HEK293 (cell line): Measurements from ENCODE around the gene ELAVL3.

Experiments
- CTCF ChIA-PET: fragments of 350-600 bp; formaldehyde crosslinking; extraction: SDS; loops from one replicate; lab custom pipeline; 2021; ENCODE audit warnings: antibody characterized with exemption; lab: Yijun Ruan, JAX
- POLR2A ChIA-PET: fragments of 300-600 bp; formaldehyde crosslinking; extraction: SDS; loops from one replicate; lab custom pipeline; 2020; ENCODE audit warnings: antibody characterized with exemption, inconsistent platforms; lab: Yijun Ruan, JAX
- H3K27ac ChIP-seq: fragments of 200-500 bp; sonication (Bioruptor generic); 2 replicates; pipeline ENCODE4 v1.5.1; 2014; ENCODE audit warnings: low read depth, low read length, control low read depth, inconsistent platforms; ENCODE audit errors: extremely low read depth
- H3K36me3 ChIP-seq, 2 experiments: fragments of 200-500 bp in 1 of 2; sonication (Bioruptor generic) in 1 of 2; 1 replicate in 1 of 2; 2 replicates in 1 of 2; pipeline ENCODE4 v1.5.1; 2014 to 2017; ENCODE audit warnings: inconsistent platforms in 2 of 2, low read length in 2 of 2; ENCODE audit not compliant: control insufficient read depth in 2 of 2, insufficient read depth in 1 of 2
- H3K4me1 ChIP-seq: fragments of 200-500 bp; sonication (Bioruptor generic); 2 replicates; pipeline ENCODE4 v1.5.1; 2014; ENCODE audit warnings: mild to moderate bottlenecking, low read length, inconsistent platforms; ENCODE audit not compliant: control insufficient read depth, insufficient read depth
- H3K4me3 ChIP-seq: 2 replicates; pipeline ENCODE4 v1.5.1; 2011; ENCODE audit warnings: low read depth, mild to moderate bottlenecking, control low read depth, low read length, moderate library complexity
- H3K9me3 ChIP-seq: fragments of 200-500 bp; sonication (Bioruptor generic); 2 replicates; pipeline ENCODE4 v1.5.1; 2014; ENCODE audit warnings: low read depth, low read length, inconsistent platforms; ENCODE audit not compliant: control insufficient read depth, insufficient read depth
- SCRT1 ChIP-seq: fragments of 450-650 bp; formaldehyde crosslinking; IDR thresholded peaks from 2 replicates; pipeline ENCODE4 v1.5.1; 2016; ENCODE audit warnings: missing biosample characterization, missing genetic modification characterization, borderline replicate concordance
- SETDB1 ChIP-seq: IDR thresholded peaks from one replicate; pipeline ENCODE4 v1.6.1; 2017; ENCODE audit warnings: mild to moderate bottlenecking, low read length, moderate library complexity, mixed read lengths; ENCODE audit not compliant: insufficient read length
- TRIM28 ChIP-seq: IDR thresholded peaks from 2 replicates; pipeline ENCODE4 v1.6.1; 2011; ENCODE audit warnings: low read length, control low read depth, borderline replicate concordance
- WT1 ChIP-seq: fragments of 450-650 bp; formaldehyde crosslinking; IDR thresholded peaks from 2 replicates; pipeline ENCODE4 v1.5.1; 2016; ENCODE audit warnings: missing biosample characterization, missing genetic modification characterization
- ZBTB1 ChIP-seq: fragments of 450-650 bp; formaldehyde crosslinking; IDR thresholded peaks from 2 replicates; pipeline ENCODE4 v1.5.1; 2016; ENCODE audit warnings: missing biosample characterization, missing genetic modification characterization
- ZFHX2 ChIP-seq: fragments of 450-650 bp; formaldehyde crosslinking; conservative IDR thresholded peaks from 2 replicates; pipeline ENCODE4 v1.5.1; 2016; ENCODE audit warnings: missing biosample characterization, missing genetic modification characterization
- ZNF112 ChIP-seq: fragments of 450-650 bp; formaldehyde crosslinking; IDR thresholded peaks from 2 replicates; pipeline ENCODE4 v1.5.0; 2017; ENCODE audit warnings: missing biosample characterization, missing genetic modification characterization
- ZNF132 ChIP-seq: fragments of 450-650 bp; formaldehyde crosslinking; IDR thresholded peaks from 2 replicates; pipeline ENCODE4 v1.5.1; 2017; ENCODE audit warnings: missing biosample characterization, missing genetic modification characterization, borderline replicate concordance
- ZNF138 ChIP-seq: fragments of 450-650 bp; formaldehyde crosslinking; IDR thresholded peaks from 2 replicates; pipeline ENCODE4 v1.5.1; 2016; ENCODE audit warnings: missing biosample characterization, missing genetic modification characterization, borderline replicate concordance
- ZNF146 ChIP-seq: fragments of 450-650 bp; formaldehyde crosslinking; IDR thresholded peaks from 2 replicates; pipeline ENCODE4 v1.5.1; 2016; ENCODE audit warnings: missing biosample characterization, missing genetic modification characterization
- ZNF433 ChIP-seq: fragments of 450-650 bp; formaldehyde crosslinking; IDR thresholded peaks from 2 replicates; pipeline ENCODE4 v1.5.1; 2016; ENCODE audit warnings: missing biosample characterization, missing genetic modification characterization, low read depth
- ZNF48 ChIP-seq: fragments of 450-650 bp; formaldehyde crosslinking; IDR thresholded peaks from 2 replicates; pipeline ENCODE4 v1.5.1; 2016; ENCODE audit warnings: missing biosample characterization, missing genetic modification characterization
- ZNF658 ChIP-seq: fragments of 450-650 bp; formaldehyde crosslinking; IDR thresholded peaks from 2 replicates; pipeline ENCODE4; 2016; ENCODE audit warnings: missing biosample characterization, missing genetic modification characterization
- ZNF660 ChIP-seq: fragments of 450-650 bp; IDR thresholded peaks from 2 replicates; pipeline ENCODE4 v1.5.1; 2018; ENCODE audit warnings: missing biosample characterization, mild to moderate bottlenecking, missing genetic modification characterization
- ZNF791 ChIP-seq: fragments of 450-650 bp; formaldehyde crosslinking; IDR thresholded peaks from 2 replicates; pipeline ENCODE4 v1.5.1; 2016; ENCODE audit warnings: missing biosample characterization, missing genetic modification characterization
- TF ChIP-seq, protein P1 (sequence below): fragments of 450-650 bp; formaldehyde crosslinking; IDR thresholded peaks from 2 replicates; pipeline ENCODE4 v1.5.1; 2016; ENCODE audit warnings: missing biosample characterization, missing genetic modification characterization
- TF ChIP-seq, protein P2 (sequence below): fragments of 450-650 bp; formaldehyde crosslinking; IDR thresholded peaks from 2 replicates; pipeline ENCODE4 v1.5.1; 2016; ENCODE audit warnings: missing biosample characterization, missing genetic modification characterization
- TF ChIP-seq, protein P3 (sequence below): fragments of 450-650 bp; formaldehyde crosslinking; IDR thresholded peaks from 2 replicates; pipeline ENCODE4 v1.5.1; 2016; ENCODE audit warnings: missing biosample characterization, missing genetic modification characterization
- TF ChIP-seq, protein P4 (sequence below): IDR thresholded peaks from 2 replicates; pipeline ENCODE4 v1.6.1; 2011; ENCODE audit warnings: mild to moderate bottlenecking, low read depth, low read length, borderline replicate concordance
- TF ChIP-seq, protein P5 (sequence below): fragments of 450-650 bp; formaldehyde crosslinking; IDR thresholded peaks from 2 replicates; pipeline ENCODE4 v1.5.1; 2016; ENCODE audit warnings: missing biosample characterization, missing genetic modification characterization

ELAVL3 gene

DNA sequence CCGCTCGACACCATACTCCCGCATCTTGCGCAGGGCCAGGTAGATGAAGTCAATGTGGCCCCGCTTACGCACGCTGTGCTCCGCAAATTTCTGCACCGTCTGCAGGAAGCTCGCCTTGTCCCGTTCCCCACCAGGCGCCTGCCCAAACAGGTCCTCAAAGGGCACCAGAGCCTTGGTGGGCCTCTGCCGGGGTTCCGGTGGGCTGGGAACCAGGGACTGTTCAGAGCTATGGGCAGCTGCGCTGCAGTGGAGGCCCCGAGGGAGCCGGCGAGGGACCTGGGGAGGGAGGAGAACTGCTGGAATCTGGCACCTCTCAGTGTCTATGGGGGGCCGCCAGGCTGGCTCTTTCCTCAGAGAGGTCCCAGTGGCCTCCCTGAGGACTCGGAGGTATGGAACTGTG, 33.1 kb upstream of the ELAVL3 start (continued):
- TF ChIP-seq, protein P1, sequence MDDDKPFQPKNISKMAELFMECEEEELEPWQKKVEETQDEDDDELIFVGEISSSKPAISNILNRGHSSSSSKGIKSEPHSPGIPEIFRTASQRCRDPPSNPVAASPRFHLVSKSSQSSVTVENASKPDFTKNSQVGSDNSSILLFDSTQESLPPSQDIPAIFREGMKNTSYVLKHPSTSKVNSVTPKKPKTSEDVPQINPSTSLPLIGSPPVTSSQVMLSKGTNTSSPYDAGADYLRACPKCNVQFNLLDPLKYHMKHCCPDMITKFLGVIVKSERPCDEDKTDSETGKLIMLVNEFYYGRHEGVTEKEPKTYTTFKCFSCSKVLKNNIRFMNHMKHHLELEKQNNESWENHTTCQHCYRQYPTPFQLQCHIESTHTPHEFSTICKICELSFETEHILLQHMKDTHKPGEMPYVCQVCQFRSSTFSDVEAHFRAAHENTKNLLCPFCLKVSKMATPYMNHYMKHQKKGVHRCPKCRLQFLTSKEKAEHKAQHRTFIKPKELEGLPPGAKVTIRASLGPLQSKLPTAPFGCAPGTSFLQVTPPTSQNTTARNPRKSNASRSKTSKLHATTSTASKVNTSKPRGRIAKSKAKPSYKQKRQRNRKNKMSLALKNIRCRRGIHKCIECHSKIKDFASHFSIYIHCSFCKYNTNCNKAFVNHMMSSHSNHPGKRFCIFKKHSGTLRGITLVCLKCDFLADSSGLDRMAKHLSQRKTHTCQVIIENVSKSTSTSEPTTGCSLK (tag by site-specific recombination) = no peak
- TF ChIP-seq TRIM28 (no peak), SETDB1 (no peak), ZNF658 (tag by site-specific recombination) (no peak)
- TF ChIP-seq, protein P2, sequence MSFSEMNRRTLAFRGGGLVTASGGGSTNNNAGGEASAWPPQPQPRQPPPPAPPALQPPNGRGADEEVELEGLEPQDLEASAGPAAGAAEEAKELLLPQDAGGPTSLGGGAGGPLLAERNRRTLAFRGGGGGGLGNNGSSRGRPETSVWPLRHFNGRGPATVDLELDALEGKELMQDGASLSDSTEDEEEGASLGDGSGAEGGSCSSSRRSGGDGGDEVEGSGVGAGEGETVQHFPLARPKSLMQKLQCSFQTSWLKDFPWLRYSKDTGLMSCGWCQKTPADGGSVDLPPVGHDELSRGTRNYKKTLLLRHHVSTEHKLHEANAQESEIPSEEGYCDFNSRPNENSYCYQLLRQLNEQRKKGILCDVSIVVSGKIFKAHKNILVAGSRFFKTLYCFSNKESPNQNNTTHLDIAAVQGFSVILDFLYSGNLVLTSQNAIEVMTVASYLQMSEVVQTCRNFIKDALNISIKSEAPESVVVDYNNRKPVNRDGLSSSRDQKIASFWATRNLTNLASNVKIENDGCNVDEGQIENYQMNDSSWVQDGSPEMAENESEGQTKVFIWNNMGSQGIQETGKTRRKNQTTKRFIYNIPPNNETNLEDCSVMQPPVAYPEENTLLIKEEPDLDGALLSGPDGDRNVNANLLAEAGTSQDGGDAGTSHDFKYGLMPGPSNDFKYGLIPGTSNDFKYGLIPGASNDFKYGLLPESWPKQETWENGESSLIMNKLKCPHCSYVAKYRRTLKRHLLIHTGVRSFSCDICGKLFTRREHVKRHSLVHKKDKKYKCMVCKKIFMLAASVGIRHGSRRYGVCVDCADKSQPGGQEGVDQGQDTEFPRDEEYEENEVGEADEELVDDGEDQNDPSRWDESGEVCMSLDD = no peak
- TF ChIP-seq, protein P3, sequence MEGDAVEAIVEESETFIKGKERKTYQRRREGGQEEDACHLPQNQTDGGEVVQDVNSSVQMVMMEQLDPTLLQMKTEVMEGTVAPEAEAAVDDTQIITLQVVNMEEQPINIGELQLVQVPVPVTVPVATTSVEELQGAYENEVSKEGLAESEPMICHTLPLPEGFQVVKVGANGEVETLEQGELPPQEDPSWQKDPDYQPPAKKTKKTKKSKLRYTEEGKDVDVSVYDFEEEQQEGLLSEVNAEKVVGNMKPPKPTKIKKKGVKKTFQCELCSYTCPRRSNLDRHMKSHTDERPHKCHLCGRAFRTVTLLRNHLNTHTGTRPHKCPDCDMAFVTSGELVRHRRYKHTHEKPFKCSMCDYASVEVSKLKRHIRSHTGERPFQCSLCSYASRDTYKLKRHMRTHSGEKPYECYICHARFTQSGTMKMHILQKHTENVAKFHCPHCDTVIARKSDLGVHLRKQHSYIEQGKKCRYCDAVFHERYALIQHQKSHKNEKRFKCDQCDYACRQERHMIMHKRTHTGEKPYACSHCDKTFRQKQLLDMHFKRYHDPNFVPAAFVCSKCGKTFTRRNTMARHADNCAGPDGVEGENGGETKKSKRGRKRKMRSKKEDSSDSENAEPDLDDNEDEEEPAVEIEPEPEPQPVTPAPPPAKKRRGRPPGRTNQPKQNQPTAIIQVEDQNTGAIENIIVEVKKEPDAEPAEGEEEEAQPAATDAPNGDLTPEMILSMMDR (tag by site-specific recombination) = no peak

DNA sequence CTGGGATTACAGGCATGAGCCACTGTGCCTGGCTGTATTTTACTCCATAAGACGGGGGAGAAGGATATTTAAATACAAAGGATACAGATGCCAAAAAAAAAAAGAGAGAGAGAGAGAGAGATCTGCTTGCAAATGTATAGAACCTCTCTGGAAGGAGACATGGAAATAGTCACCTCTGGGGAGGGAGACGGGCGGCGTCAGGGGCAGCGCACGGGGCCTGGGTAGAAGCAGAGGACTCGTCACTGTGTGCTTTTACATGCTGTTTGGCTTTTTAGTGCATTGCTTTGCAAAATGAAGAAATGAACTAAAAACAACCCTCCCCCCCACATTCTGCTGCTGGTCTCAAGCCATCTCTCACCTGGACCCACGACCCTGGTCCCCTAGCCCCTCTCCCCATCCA, 29.6 kb upstream of the ELAVL3 start:
- POLR2A ChIA-PET = interaction anchor here (0.7 kb wide), 1 partner anchor 26 kb away, joined by 4 read pairs; no protein-coding TSS in a partner anchor
- CTCF ChIA-PET = no interaction called here

More for the DNA sequence above, 29.6 kb upstream of the ELAVL3 start:
- no peak overlapping the region for H3K4me3 ChIP-seq
- peaks cover 9 to 17% of the 10 kb centered on the region in 2 experiments; a peak in 2 of 3 replicates for H3K36me3 ChIP-seq
- no peaks in the 10 kb centered on the region for H3K9me3 ChIP-seq
- H3K4me1 ChIP-seq = peaks cover 6% of the 10 kb centered on the region
- TF ChIP-seq ZFHX2 (tag by site-specific recombination) (no peak), ZNF48 (no peak), ZNF112 (tag by site-specific recombination) (no peak), ZNF146 (tag by site-specific recombination) (no peak), SCRT1 (tag by site-specific recombination) (no peak), ZNF660 (tag by site-specific recombination) (no peak), ZBTB1 (no peak), ZNF138 (no peak), ZNF132 (tag by site-specific recombination) (no peak), ZNF791 (no peak), WT1 (tag by site-specific recombination) (no peak), ZNF433 (tag by site-specific recombination) (no peak)
- TF ChIP-seq, protein P4, sequence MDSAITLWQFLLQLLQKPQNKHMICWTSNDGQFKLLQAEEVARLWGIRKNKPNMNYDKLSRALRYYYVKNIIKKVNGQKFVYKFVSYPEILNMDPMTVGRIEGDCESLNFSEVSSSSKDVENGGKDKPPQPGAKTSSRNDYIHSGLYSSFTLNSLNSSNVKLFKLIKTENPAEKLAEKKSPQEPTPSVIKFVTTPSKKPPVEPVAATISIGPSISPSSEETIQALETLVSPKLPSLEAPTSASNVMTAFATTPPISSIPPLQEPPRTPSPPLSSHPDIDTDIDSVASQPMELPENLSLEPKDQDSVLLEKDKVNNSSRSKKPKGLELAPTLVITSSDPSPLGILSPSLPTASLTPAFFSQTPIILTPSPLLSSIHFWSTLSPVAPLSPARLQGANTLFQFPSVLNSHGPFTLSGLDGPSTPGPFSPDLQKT = no peak
- TF ChIP-seq, protein P5, sequence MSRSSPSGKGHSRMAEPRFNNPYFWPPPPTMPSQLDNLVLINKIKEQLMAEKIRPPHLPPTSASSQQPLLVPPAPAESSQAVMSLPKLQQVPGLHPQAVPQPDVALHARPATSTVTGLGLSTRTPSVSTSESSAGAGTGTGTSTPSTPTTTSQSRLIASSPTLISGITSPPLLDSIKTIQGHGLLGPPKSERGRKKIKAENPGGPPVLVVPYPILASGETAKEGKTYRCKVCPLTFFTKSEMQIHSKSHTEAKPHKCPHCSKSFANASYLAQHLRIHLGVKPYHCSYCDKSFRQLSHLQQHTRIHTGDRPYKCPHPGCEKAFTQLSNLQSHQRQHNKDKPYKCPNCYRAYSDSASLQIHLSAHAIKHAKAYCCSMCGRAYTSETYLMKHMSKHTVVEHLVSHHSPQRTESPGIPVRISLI (tag by site-specific recombination) = no peak
- H3K27ac ChIP-seq = no peak overlapping the region
